Spleen (tissue), 11 donors: Measurements from ENCODE around the gene ATRN. TPM values are rescaled to one million over a fixed set of nuclear protein-coding genes. Genes with fewer than 3 reads are reported as not detected.

Source experiments
- DNase-seq: peaks from one replicate; pipeline ENCODE4 v3.0.0-alpha.2; 2020
- H3K27ac ChIP-seq, 8 donors: fragments of 200-600 bp; sonication (generic) in 7 of 8; 1 replicate in 4 of 8; 2 replicates in 4 of 8; pipeline versions ENCODE4 v1.5.0 to v1.8.0; 2016 to 2021; ENCODE audit warnings: inconsistent platforms in 4 of 8, mild to moderate bottlenecking in 4 of 8, moderate library complexity in 1 of 8
- H3K27me3 ChIP-seq, 7 donors: fragments of 200-600 bp; sonication (generic) in 6 of 7; replicated peaks in 1 of 7; 1 replicate in 4 of 7; 2 replicates in 3 of 7; pipeline versions ENCODE4 v1.5.0 to v1.8.0; 2016 to 2021; ENCODE audit warnings: inconsistent platforms in 3 of 7, mild to moderate bottlenecking in 1 of 7
- H3K36me3 ChIP-seq, 6 donors: fragments of 200-600 bp; sonication (generic) in 5 of 6; 1 replicate in 4 of 6; 2 replicates in 2 of 6; pipeline versions ENCODE4 v1.5.0 to v1.8.0; 2016 to 2021; ENCODE audit warnings: inconsistent platforms in 2 of 6
- H3K4me1 ChIP-seq, 6 donors: fragments of 200-600 bp; sonication (generic) in 5 of 6; 1 replicate in 3 of 6; 2 replicates in 3 of 6; pipeline versions ENCODE4 v1.5.0 to v1.8.0; 2016 to 2021; ENCODE audit warnings: inconsistent platforms in 3 of 6
- H3K4me3 ChIP-seq, 8 donors: fragments of 200-600 bp; sonication (generic) in 7 of 8; 1 replicate in 4 of 8; 2 replicates in 4 of 8; pipeline versions ENCODE4 v1.5.0 to v1.8.0; 2016 to 2021; ENCODE audit warnings: inconsistent platforms in 4 of 8, mild to moderate bottlenecking in 4 of 8, moderate library complexity in 2 of 8
- H3K9me3 ChIP-seq, 8 donors: fragments of 200-600 bp; sonication (generic) in 7 of 8; 1 replicate in 4 of 8; 2 replicates in 4 of 8; pipeline versions ENCODE4 v1.5.0 to v1.8.0; 2016 to 2021; ENCODE audit warnings: inconsistent platforms in 4 of 8
- POLR2A ChIP-seq, 3 donors: fragments of 450-650 bp; IDR thresholded peaks; one replicate each; pipeline ENCODE4 v1.5.1; 2017; ENCODE audit warnings: antibody characterized with exemption in 3 of 3, mild to moderate bottlenecking in 1 of 3
- POLR2AphosphoS5 ChIP-seq, 3 donors: sonication (generic); formaldehyde crosslinking; IDR thresholded peaks; one replicate each; pipeline ENCODE4 v1.5.1; 2017; ENCODE audit warnings: antibody characterized with exemption in 3 of 3
- WGBS, 5 donors: extraction: QIAGEN DNeasy Blood & Tissue Kit in 3 of 5; methylation state at CpG; one replicate each; pipeline versions ENCODE4 v1.1.5 to v1.1.7; 2013 to 2018; 5-methylcytosine and 5-hydroxymethylcytosine counted together
- intact Hi-C: fragments of 100-400 bp; cut with DNase I; formaldehyde crosslinking; loops from one replicate; pipeline ENCODE4 v1.15.0; 2023; ENCODE audit warnings: low total_unique reads
- polyA plus RNA-seq, 3 donors: library from polyadenylated mRNA; stranded (reverse); fragments of 200-250 nt; gene quantifications; one replicate each; pipeline ENCODE4 v1.2.1, GENCODE V29; 2013
- total RNA-seq, 7 donors: library from RNA; depleted of rRNA in 3 of 7; stranded (reverse); fragments of >200 nt in 3 of 7; fragmentation: NEBNext Ultra II Directional in 4 of 7; extraction: Animal tissue kit (Norgen Biotek cat#: 25700) in 4 of 7; gene quantifications; one replicate each; pipeline versions ENCODE4 v1.1.0 to v1.2.1, GENCODE V29; 2016 to 2021
- TF ChIP-seq, protein P1 (sequence below), 11 experiments: fragments of 200-600 bp in 7 of 11; fragments of 450-650 bp in 4 of 11; sonication (generic) in 4 of 11; IDR thresholded peaks in 8 of 11; conservative IDR thresholded peaks in 3 of 11; 1 replicate in 7 of 11; 2 replicates in 4 of 11; pipeline versions ENCODE4 v1.4.0 to v1.8.0; 2016 to 2021; ENCODE audit warnings: antibody characterized with exemption in 11 of 11, inconsistent platforms in 4 of 11, mild to moderate bottlenecking in 1 of 11
- donor health status: healthy with polysubstance abuse.
- donor health status: DM: no; HTN: no; CAD: no; lungs with moderate emphysema.
- donor health status: DM: no; HTN: no; CAD: no.
- donor health status: Bipolar disorder and iron deficiency.
- donor health status: healthy.
- donor health status: DM: no; HTN: no; CAD: no.
- donor health status: DM: yes; HTN: yes; CAD: no.

The ATRN gene
- total and polyA plus RNA-seq, 10 donors, result 1.8 to 49.9 (median 27.6) TPM

DNA sequence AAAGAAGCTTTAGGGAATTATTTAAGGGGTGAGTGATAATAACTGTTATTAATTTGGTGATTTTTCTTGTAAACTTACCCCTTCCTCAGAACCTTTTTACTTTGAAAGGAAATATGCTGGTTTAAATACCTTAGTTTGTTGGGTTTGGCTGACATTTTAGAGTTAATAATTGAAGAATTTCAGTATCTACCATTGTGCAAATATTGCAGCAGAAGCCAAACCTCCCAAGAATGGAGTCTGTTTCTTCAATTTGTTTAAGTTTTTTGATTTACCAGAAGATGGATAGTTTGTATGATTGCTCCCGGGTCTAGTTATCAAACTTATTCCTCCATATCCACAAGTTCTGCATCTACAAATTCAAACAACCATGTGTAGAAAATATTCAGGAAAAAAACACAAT, 77.1 kb downstream of the ATRN start:
- H3K27ac ChIP-seq, result no peak overlapping the region
- DNase-seq, result no peak
- intact Hi-C loops, result no loop called here
- no peaks in the 10 kb centered on the region for H3K4me1 ChIP-seq
- peaks cover 0 to 72% (median 22%) of the 10 kb centered on the region in 6 donors for H3K36me3 ChIP-seq
- H3K27me3 ChIP-seq, result no peaks in the 10 kb centered on the region
- no peaks in the 10 kb centered on the region for H3K9me3 ChIP-seq
- TF ChIP-seq, protein P1, sequence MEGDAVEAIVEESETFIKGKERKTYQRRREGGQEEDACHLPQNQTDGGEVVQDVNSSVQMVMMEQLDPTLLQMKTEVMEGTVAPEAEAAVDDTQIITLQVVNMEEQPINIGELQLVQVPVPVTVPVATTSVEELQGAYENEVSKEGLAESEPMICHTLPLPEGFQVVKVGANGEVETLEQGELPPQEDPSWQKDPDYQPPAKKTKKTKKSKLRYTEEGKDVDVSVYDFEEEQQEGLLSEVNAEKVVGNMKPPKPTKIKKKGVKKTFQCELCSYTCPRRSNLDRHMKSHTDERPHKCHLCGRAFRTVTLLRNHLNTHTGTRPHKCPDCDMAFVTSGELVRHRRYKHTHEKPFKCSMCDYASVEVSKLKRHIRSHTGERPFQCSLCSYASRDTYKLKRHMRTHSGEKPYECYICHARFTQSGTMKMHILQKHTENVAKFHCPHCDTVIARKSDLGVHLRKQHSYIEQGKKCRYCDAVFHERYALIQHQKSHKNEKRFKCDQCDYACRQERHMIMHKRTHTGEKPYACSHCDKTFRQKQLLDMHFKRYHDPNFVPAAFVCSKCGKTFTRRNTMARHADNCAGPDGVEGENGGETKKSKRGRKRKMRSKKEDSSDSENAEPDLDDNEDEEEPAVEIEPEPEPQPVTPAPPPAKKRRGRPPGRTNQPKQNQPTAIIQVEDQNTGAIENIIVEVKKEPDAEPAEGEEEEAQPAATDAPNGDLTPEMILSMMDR (IDR thresholded peaks at IDR 0.05 in 8 of 11, conservative IDR thresholded peaks at IDR 0.05 in 3 of 11), result no peak
- TF ChIP-seq POLR2A (IDR thresholded peaks at IDR 0.05), result no peak
- TF ChIP-seq POLR2AphosphoS5 (IDR thresholded peaks at IDR 0.05), result no peak
- 94 to 98% (median 98%) methylated on average over 1 of the region's 1 CpG for WGBS, 5 donors
- H3K4me3 ChIP-seq, result no peak overlapping the region

DNA sequence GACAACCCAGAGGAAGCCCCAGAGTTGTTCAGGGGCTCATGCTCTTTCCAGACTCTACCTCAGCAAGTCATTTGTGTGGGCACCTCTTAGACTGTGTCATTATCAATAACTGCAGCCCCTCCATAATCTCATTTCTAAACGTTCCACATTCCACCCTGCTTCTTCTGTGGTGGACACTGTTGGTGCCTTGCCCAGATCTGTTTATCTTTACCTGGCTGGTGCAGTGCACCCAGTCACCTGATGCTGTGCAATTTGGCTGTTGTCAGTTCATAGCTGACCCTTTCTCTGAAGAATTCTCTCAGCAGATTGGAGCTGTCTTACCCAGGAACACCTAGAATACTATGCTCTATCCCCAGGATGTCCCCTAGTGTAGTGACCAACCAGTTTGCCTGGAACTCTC, 80.0 kb downstream of the ATRN start:
- H3K27me3 ChIP-seq, result no peaks in the 10 kb centered on the region
- TF ChIP-seq POLR2AphosphoS5 (IDR thresholded peaks at IDR 0.05) (no peak), POLR2A (IDR thresholded peaks at IDR 0.05) (no peak)
- TF ChIP-seq, protein P1 (IDR thresholded peaks at IDR 0.05 in 8 of 11, conservative IDR thresholded peaks at IDR 0.05 in 3 of 11), result no peak
- H3K9me3 ChIP-seq, result no peaks in the 10 kb centered on the region
- H3K36me3 ChIP-seq, result peaks cover 0 to 69% (median 22%) of the 10 kb centered on the region in 6 donors
- H3K4me1 ChIP-seq, result peaks cover 0 to 6% (median 0%) of the 10 kb centered on the region in 6 donors
- H3K4me3 ChIP-seq, result no peak overlapping the region
- no peak overlapping the region for H3K27ac ChIP-seq
- intact Hi-C loops, result no loop called here
- DNase-seq, result no peak
- WGBS, 5 donors, result 73 to 91% (median 78%) methylated on average over 1 of the region's 1 CpG

DNA sequence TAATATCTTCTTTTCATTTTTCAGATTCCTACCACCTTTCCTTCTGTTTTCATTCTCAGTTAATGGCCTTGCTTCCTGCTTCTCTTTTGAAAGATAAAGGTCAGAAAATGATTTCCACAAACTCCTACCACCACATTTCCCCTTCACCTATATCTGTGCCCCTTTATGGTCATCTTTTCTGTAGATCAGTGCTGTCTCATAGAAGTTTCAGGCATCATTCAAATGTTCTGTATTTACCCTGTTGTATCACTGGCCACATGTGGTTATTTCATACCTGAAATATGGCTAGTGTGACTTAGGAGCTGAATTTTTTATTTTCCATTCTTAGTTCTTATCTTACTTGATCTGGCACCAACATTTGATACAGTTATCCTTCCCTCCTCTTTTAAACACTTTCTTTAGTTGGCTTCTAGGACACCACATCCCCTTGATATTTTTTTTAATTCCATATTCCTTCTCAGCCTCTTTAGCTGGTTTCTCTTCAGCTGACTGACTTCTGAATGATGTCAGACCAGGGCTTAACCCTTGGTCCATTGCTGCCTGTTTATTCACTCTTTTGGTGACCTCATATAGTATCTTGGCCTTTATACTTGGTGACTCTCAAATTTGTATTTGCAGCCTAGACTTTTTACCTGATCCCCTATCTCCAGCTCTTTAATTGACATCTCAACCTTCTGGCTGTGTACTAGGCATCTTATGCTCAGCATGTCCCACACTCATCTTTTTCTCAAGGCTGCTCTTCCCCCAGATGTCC, 81.0 kb downstream of the ATRN start:
- peaks cover 0 to 7% (median 0%) of the 10 kb centered on the region in 6 donors for H3K4me1 ChIP-seq
- intact Hi-C loops, result no loop called here
- H3K9me3 ChIP-seq, result no peaks in the 10 kb centered on the region
- DNase-seq, result no peak
- H3K36me3 ChIP-seq, result peaks cover 0 to 67% (median 19%) of the 10 kb centered on the region in 6 donors
- no peak overlapping the region for H3K4me3 ChIP-seq
- H3K27ac ChIP-seq, result no peak overlapping the region
- no peak for TF ChIP-seq POLR2A (IDR thresholded peaks at IDR 0.05)
- TF ChIP-seq POLR2AphosphoS5 (IDR thresholded peaks at IDR 0.05), result no peak
- TF ChIP-seq, protein P1 (IDR thresholded peaks at IDR 0.05 in 8 of 11, conservative IDR thresholded peaks at IDR 0.05 in 3 of 11), result no peak
- H3K27me3 ChIP-seq, result no peaks in the 10 kb centered on the region

DNA sequence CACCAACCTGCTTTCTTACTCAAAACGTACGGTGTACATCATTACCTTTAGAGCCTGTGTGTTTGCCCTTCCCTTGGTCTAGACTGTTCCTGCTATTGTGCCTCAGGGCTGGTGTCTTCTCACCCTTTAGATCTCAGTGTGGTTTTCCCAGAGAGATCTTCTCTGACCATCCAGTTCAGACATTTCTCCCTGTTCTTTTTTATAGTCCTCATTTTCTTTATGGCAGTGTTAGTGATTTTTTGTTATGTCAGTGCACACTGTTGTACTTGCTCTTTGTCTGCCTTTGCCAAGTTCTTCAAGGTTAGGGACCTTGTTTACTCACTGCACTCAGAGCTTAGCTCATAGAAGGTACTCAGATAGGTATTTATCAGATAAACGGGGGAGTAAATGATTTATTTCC, 82.8 kb downstream of the ATRN start:
- H3K9me3 ChIP-seq, result no peaks in the 10 kb centered on the region
- peaks cover 0 to 54% (median 16%) of the 10 kb centered on the region in 6 donors for H3K36me3 ChIP-seq
- no peak overlapping the region for H3K27ac ChIP-seq
- intact Hi-C loops, result no loop called here
- TF ChIP-seq POLR2A (IDR thresholded peaks at IDR 0.05) (no peak), POLR2AphosphoS5 (IDR thresholded peaks at IDR 0.05) (no peak)
- TF ChIP-seq, protein P1 (IDR thresholded peaks at IDR 0.05 in 8 of 11, conservative IDR thresholded peaks at IDR 0.05 in 3 of 11), result no peak
- no peak for DNase-seq
- H3K4me3 ChIP-seq, result no peak overlapping the region
- no peaks in the 10 kb centered on the region for H3K27me3 ChIP-seq
- 51 to 72% (median 56%) methylated on average over 3 of the region's 3 CpGs for WGBS, 5 donors
- H3K4me1 ChIP-seq, result peaks cover 0 to 18% (median under 1%) of the 10 kb centered on the region in 6 donors
